GM21737 (cell line): Measurements from ENCODE around the gene KIAA1549.

Source experiments
- ATAC-seq: cut with Tn5 transposase; IDR thresholded peaks from one replicate; pipeline ENCODE4 v1.9.1; 2021; ENCODE audit warnings: mild to moderate bottlenecking, moderate library complexity; ENCODE audit not compliant: unreplicated experiment

KIAA1549 gene

GRCh38 chr7:138911007-138911406 is 70.2 kb downstream of the KIAA1549 start:
- no peak for ATAC-seq

GRCh38 chr7:138907850-138908249 is 73.3 kb downstream of the KIAA1549 start:
- ATAC-seq, result no peak

GRCh38 chr7:138907201-138907847 is 73.9 kb downstream of the KIAA1549 start:
- no peak for ATAC-seq

GRCh38 chr7:138903859-138904435 is 77.2 kb downstream of the KIAA1549 start:
- no peak for ATAC-seq

DNA sequence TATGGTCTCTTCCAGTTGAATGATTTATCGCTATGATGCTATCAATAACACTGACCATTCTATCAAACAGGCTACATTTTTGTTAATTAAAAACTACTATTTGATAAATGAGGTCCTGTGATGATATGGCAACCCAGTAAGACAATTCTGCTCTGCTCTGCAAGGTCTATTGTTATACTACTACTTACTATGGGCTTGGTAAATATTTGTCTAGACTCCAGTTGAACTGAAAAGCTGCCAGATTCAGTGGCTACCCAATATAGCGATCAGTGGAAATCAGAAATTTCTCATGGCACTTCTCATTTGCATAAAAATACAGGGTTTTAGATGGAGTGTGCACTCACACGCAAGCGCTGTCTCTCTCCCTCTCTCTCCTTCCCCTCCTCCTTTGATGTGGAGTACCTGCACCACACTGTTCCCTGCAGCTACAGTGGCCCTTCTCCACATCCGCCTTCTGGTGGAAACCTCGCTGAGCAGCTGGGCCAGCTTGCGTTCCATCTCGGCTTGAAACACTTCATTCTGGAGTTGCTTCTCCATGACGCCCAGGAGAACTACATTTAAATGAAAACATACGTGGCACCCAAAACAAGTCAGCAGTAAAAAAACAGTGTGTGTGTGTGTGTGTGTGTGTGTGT is 77.9 kb downstream of the KIAA1549 start:
- ATAC-seq, result no peak

DNA sequence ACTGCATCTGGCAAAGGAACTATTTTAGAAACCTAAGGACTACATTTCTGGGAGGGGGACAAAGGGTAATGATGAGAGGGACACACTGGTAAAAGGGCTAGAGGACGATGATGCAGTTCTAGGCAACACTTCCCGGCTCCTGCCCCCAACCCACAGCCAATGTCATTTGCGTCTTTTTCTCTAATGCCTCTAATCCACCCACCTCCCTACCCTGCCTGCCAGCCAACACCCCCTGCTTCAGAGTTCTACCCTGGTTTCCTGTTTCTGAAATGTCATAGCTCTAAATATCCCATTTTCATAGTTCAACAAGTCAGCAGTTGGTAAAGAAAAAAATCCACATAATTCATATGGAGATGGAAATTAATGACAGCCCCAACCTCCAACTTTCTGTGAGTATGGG is 79.0 kb downstream of the KIAA1549 start:
- ATAC-seq, result no peak

- no peak for ATAC-seq
Measured at GRCh38 chr7:138900035-138900828, 81.0 kb downstream of the KIAA1549 start.

- ATAC-seq, result no peak
Measured at GRCh38 chr7:138898802-138899201, 82.4 kb downstream of the KIAA1549 start.

- ATAC-seq, result no peak
Measured at GRCh38 chr7:138898255-138898654, 82.9 kb downstream of the KIAA1549 start.

DNA sequence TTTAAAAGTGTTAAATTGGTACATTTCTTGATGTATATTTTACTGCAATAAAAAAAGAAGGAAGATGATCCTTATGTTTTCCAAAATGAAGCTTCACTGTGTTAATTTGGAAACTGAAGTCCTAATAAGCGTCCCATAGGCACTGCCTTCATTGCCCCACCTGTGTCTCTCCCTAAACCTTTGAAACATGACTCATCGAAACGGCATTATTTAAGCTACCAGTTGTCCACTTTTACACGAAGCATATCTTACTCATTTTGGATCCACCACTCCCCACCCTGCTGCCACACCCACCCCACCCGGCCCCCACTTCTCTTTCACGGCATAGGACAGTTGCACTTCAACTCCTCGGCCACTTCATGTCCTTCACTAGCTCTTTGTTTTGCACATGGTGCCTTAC is 85.5 kb downstream of the KIAA1549 start:
- ATAC-seq, result no peak

DNA sequence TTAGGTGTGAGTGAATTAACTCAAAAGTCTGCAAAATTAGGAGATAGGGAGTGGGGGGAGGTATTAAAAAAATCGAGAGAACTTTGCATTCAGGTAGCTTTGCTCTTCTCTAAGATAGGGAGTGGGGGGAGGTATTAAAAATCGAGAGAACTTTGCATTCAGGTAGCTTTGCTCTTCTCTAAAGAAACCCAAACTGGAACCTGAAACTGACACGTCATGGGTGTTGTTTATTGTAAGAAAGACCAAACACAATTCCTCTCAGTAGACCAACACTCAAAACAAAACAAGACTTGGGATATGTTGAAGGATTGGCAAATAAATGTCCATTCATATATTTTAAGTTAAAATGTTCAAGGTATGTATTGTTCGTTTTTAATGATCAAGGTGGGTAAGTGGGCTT is 87.9 kb downstream of the KIAA1549 start:
- no peak for ATAC-seq

- no peak for ATAC-seq
Measured at GRCh38 chr7:138892812-138893211, 88.4 kb downstream of the KIAA1549 start.

DNA sequence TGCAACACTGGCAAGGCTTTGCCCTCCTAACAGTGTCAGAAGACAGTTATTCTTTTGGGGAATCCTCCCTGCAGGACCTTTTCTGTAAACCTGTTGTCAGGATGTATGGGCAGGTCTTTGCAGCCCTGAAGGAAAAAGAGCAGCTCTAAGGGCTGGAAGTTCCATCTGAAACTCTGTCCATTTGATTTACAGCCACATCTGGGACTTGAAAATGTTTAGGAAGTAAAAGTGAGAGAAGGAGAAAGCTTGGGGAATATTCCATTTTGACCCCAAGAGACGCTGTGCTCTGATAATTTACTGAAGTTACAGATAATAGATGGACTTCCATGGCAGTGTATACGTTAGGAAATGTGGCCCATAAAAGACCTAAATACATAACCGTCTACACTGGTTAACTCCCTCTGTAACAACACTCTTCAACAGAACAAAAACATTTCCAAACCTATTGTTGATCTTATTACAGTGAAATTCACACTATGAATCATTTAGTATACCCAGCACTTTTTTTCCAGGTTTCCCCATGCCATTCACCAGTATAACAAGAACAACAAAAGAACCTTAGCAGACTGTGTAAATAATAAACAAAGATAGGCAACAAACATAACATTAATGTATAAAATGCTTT is 89.1 kb downstream of the KIAA1549 start:
- ATAC-seq, result no peak

GRCh38 chr7:138891446-138891810 is 89.8 kb downstream of the KIAA1549 start:
- no peak for ATAC-seq

GRCh38 chr7:138890499-138891445 is 90.4 kb downstream of the KIAA1549 start:
- ATAC-seq, result no peak

DNA sequence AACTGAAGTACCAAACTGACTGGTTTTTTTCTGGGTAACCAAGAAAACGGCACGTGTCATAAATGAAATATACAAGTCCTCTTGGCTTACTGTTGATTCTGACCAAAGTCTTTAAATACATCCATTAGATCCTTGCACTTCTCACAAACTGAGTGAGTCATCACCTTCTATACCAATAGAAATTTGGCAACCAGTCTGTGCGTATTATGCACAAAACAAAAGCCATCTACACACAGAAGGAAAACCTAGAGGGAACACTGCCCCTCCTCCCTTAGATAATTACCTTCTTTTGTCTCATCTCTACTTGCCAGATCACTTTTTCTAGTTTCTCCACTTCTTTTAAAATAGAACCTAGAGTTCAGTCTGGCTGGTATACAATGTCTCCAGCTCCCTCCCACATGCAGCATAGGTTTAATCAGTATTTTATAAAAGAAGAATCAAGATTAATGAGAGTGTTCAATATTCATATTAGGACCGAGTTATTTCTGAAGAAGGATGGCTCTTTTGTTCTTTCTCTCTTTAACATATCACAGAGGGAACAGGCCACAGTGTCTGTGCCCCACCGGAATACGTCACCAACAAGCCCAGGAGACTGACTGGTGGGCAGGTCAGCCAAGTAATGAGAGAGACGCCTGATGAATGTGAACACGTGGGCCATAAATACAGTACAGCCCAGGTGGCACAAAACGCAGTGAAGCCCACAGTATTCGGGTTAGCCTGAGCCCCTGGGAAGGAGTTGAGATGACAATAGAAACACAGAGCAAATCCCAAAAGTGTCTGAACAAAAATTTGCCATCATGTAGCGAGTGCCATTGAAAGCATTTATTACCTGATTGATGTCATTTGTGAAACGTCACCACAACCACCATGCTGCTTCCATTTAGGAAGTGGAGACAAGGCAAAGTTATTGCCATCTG is 91.3 kb downstream of the KIAA1549 start:
- no peak for ATAC-seq

DNA sequence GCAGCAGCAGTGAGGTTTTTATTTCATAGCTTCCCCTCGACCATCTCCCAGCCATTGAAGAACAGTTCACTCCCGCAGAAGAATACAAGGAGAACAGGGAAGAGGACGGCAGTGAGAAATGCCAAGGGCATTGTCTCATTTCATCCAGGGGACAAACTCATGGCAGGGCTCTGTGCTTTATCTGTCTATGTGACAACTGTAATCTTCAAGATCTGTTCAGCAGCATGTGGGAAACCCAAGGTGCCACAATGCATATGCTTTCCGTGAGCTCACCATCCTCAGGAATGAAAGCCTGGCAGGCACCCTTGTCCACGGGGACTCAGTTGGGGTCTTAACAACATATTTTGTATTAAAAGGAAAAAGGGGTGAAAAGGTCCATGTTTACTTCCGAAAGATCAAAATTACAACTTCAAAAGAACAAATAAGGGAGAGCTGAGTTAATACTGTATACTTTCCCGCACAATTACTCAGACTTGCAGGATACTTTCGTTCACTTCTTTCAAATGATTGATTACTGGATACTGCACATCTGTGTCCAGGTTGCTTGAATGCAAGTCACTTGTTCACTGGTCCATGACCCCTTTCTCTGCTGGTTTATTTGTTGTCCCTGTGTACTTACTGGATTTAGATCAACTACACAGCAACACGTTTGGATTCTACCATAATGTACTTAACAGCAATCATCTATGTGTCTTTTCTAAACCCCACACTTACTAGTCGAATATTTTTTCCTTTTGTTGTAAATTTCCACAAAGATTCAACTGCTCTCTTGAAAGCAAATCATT is 93.1 kb downstream of the KIAA1549 start:
- no peak for ATAC-seq

DNA sequence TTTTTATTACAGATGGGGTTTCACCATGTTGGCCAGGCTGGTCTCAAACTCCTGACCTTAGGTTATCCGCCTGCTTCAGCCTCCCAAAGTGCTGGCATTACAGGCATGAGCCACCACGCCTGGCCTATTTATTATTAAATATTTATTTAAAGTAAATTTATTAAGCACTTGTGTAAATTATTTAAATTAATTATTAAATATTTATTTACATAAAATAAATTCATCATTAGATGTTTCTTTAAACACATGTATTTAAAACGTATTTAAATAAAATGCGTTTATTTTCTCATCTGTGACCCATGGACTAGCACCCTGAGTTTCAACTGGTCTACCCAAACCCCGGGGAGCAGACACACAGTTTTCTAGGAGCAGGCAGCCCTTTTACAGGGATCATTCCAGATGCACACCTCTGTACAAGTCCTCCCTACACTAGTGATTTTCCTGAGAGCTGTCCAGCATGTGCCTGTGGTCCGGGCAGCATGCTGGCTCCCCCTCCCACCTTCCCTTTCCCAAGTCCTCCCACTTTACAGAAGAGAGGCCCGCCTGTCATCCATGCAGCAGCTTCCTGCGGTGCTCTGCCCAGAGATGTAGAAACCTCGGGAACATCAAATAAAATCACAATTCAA is 94.0 kb downstream of the KIAA1549 start:
- no peak for ATAC-seq
